ENCODE results near the gene TM9SF3. TPM values are rescaled to one million over a fixed set of nuclear protein-coding genes. Genes with fewer than 3 reads are reported as not detected.

Gene TM9SF3
- total RNA-seq, 4 donors from 2014 or later, result 75.5 to 99.9 (median 86.8) TPM

DNA sequence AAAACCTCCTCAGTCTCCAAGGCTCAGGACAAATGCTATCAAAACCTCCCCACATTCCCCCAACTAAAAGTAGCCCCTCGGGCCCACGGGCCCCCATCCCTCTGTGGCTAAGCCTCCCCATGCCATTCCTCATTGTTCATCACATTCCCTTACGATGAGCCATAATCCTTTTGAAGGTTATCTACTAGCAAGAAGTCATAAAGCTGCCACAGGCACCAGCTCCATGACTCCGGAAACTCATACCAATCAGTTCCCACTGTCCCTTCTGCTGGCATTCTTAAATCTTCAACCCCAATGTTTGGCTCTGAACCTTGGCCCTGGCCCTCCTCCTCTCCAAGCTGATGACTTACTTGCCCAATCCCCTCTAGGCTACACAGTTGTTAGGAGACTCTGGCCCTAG, 19.4 kb upstream of the TM9SF3 start:
- ATAC-seq (ENCODE audit: low FRiP score), result no peak
- no peak for DNase-seq (ENCODE audit: low spot score)
- no peak for TF ChIP-seq CTCF (IDR thresholded peaks at IDR 0.05)

GRCh38 chr10:96600337-96600736, 13.5 kb upstream of the TM9SF3 start:
- no peak for ATAC-seq (ENCODE audit: low FRiP score)
- TF ChIP-seq CTCF (IDR thresholded peaks at IDR 0.05), result no peak
- no peak for DNase-seq (ENCODE audit: low spot score)

DNA sequence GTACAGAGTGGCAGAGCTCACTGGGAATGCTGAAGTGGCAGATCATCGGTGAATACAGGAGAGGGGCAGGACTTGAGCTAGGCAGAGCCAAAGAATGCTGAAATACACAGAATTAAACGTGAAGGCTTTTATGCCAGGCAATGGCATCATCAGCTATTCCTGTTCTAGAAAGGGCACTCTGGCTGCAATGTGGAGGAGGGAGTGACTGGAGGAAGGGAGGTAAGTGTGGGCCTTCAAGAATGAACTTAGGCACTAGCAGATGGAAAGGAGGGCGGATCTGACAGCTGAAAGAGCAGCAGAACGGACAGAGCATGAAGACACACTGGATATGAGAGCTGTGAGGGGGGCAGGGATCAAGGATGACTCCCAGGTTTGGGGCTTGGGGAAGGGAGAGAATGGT, 12.0 kb upstream of the TM9SF3 start:
- DNase-seq (ENCODE audit: low spot score) (no peak), ATAC-seq (ENCODE audit: low FRiP score) (no peak)
- TF ChIP-seq CTCF (IDR thresholded peaks at IDR 0.05), result no peak

DNA sequence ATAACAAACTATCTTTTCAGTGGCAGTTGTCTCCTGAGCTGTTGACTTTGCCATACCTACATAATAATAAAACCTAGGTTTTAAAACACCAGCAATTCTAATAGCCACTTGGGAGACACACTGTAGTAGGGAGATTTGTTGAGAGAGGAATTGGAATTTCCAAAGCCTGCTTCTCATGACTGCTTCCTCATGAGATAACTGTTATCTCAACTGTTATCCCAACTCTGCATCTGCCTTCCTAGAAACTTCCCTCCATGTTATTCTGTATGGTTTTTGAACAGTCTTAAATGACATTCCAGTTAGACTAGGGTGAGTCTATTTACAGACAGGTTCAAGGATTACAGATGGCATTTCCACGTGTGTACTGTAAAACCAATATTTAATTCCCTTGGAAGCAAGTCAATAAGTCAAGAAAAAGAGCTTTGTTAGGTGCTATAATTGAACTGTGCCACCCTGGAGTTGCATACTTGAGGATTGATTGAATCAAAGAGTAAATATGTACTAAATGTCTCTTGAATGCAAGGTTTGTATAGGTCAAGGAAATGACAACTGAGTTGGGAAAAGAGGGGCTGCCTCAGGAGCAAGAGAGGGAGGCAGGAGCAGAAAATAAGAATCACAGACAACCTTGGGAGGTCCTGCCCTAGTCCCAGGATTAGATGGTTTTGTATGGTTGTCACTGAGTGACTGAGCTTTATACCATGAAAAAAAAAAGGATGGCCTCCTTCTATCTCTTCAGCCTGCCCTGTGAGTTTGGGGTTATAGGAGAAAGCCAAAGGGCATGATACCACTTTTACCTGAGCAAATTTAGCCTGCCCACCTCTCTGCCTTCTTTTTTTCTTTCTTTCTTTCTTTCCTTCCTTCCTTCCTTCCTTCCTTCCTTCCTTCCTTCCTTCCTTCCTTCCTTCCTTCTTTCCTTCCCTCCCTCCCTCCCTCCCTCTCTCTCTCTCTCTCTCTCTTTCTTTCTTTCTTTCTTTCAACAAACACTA, 9.9 kb upstream of the TM9SF3 start:
- TF ChIP-seq CTCF (IDR thresholded peaks at IDR 0.05), result no peak

DNA sequence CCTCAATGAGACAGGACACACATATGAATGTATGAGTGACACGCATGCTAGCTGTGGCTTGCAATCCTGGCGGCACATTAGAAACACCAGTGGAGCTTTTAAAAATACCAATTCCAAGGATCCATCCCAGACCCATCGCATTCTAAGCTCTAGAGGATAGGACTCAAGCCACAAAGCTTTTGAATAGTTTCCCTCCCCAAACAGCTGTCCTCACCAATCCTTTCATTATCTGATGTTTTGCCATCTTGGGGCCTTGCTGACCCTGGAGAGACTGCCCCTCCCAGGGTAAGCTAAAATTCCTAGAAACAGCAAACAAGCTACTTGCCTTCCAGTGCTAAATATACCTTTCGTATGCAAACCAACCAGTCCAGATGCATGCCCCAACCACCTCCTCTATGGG, 8.9 kb upstream of the TM9SF3 start:
- DNase-seq (ENCODE audit: low spot score), result no peak
- no peak for ATAC-seq (ENCODE audit: low FRiP score)
- no peak for TF ChIP-seq CTCF (IDR thresholded peaks at IDR 0.05)

More for the DNA sequence above, 9.9 kb upstream of the TM9SF3 start:
- DNase-seq (ENCODE audit: low spot score), result no peak
- ATAC-seq (ENCODE audit: low FRiP score), result no peak

- DNase-seq (ENCODE audit: low spot score) (no peak), ATAC-seq (ENCODE audit: low FRiP score) (no peak)
- no peak for TF ChIP-seq CTCF (IDR thresholded peaks at IDR 0.05)
These were observed 5.1 kb upstream of the TM9SF3 start for GRCh38 chr10:96591946-96592345.
